WI38 (cell line): ENCODE data around the gene BCL2.

ENCODE experiments used
- H3K4me3 ChIP-seq: 2 replicates; pipeline ENCODE4 v1.5.1; 2011; ENCODE audit warnings: low read depth, mild to moderate bottlenecking, control low read depth, low read length
- CTCF ChIP-seq: IDR thresholded peaks from 2 replicates; pipeline ENCODE4 v1.5.1; 2012; ENCODE audit warnings: low read depth, mild to moderate bottlenecking, control low read depth, low read length

BCL2 gene

GRCh38 chr18:63267975-63268721 lies 51.4 kb downstream of the BCL2 start:
- TF ChIP-seq CTCF, result no peak
- H3K4me3 ChIP-seq, result no peak overlapping the region

- H3K4me3 ChIP-seq, result no peak overlapping the region
- no peak for TF ChIP-seq CTCF
Observed at GRCh38 chr18:63266888-63267790, 52.4 kb downstream of the BCL2 start.

- no peak overlapping the region for H3K4me3 ChIP-seq
- TF ChIP-seq CTCF, result no peak
Observed at GRCh38 chr18:63265326-63265725, 54.2 kb downstream of the BCL2 start.

DNA sequence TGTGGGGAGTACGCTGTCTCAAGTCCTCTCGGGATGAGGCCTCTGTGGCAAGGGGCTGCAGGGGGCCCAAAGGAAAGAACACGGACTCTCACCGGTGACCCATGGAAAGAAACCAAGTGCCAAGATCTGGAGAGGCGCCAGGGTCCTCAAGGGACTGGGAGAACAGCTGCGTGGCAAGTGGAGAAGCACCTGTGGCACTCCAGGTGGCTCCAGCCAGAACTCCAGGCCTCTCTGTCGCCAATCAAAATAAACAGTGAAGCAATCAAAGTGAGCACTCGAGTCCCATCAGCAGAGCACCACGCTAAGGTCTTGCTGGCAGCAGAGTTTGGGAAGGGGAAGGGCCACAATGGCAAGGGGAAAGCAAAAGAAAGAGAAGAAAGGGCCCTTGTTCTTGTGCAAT lies 54.7 kb downstream of the BCL2 start:
- H3K4me3 ChIP-seq, result no peak overlapping the region
- no peak for TF ChIP-seq CTCF

GRCh38 chr18:63263444-63263843 lies 56.1 kb downstream of the BCL2 start:
- no peak for TF ChIP-seq CTCF
- no peak overlapping the region for H3K4me3 ChIP-seq

GRCh38 chr18:63262369-63263335 lies 56.9 kb downstream of the BCL2 start:
- no peak overlapping the region for H3K4me3 ChIP-seq
- TF ChIP-seq CTCF, result no peak
